ENCODE data around the gene SLC25A11. TPM values are rescaled to one million over a fixed set of nuclear protein-coding genes. Genes with fewer than 3 reads are reported as not detected.

Gene SLC25A11
- 50.3 and 59.3 TPM in 2 replicates for total RNA-seq
- 29.2 and 45.8 TPM in 2 replicates for polyA plus RNA-seq
- 40.3 and 62.5 TPM in 2 replicates for polyA plus RNA-seq (2012)
- polyA minus RNA-seq (ENCODE audit: low replicate concordance) = 99.6 and 148 TPM in 2 replicates

GRCh38 chr17:4939796-4940554 is at the start of gene SLC25A11, which contains the start of gene RNF167:
TSS of gene SLC25A11 (minus strand) at chr17:4940046. CDS start at chr17:4939910, 136 bp downstream.
TSS of gene RNF167 (plus strand) at chr17:4940268. CDS start at chr17:4940910, 642 bp downstream.
- Histone ChIP-seq H3K9me3 (ENCODE audit: control insufficient read depth, insufficient read depth, low read depth, low read length) (no peaks in the 10 kb centered on the region), H3K4me1 (ENCODE audit: control insufficient read depth, extremely low read depth, insufficient read depth, low read length) (peaks cover 25% of the 10 kb centered on the region), H2AFZ (ENCODE audit: low read length) (peak within 1 kb of the TSS; percentile 79), H3K4me3 (replicated peaks in 1 of 4; ENCODE audit: control extremely low read depth in 1 of 4, insufficient read depth in 1 of 4, low read depth in 3 of 4, low read length in 4 of 4) (peak within 1 kb of the TSS; percentile 77 to 93 (median 83)), H3K79me2 (ENCODE audit: control insufficient read depth, insufficient read depth, low read length) (peaks cover 61% of the 10 kb centered on the region), H3K36me3 (ENCODE audit: control insufficient read depth, insufficient read depth, low read length) (peaks cover 34% of the 10 kb centered on the region), H3K9ac (ENCODE audit: insufficient read depth, low read length) (peak within 1 kb of the TSS; percentile 78), H3K27me3 (ENCODE audit: control insufficient read depth, insufficient read depth, low read length) (no peaks in the 10 kb centered on the region), H4K20me1 (ENCODE audit: control insufficient read depth, extremely low read depth, insufficient read depth, low read length) (no peaks in the 10 kb centered on the region), H3K27ac (ENCODE audit: insufficient read depth, low read length) (peak within 1 kb of the TSS; percentile 89), H3K4me2 (ENCODE audit: extremely low read depth, insufficient read depth, low read length) (peak within 1 kb of the TSS; percentile 100)
- TF ChIP-seq EZH2 (IDR thresholded peaks at IDR 0.05; ENCODE audit: low read length, missing control alignments) = no peak
- TF ChIP-seq, protein P1, sequence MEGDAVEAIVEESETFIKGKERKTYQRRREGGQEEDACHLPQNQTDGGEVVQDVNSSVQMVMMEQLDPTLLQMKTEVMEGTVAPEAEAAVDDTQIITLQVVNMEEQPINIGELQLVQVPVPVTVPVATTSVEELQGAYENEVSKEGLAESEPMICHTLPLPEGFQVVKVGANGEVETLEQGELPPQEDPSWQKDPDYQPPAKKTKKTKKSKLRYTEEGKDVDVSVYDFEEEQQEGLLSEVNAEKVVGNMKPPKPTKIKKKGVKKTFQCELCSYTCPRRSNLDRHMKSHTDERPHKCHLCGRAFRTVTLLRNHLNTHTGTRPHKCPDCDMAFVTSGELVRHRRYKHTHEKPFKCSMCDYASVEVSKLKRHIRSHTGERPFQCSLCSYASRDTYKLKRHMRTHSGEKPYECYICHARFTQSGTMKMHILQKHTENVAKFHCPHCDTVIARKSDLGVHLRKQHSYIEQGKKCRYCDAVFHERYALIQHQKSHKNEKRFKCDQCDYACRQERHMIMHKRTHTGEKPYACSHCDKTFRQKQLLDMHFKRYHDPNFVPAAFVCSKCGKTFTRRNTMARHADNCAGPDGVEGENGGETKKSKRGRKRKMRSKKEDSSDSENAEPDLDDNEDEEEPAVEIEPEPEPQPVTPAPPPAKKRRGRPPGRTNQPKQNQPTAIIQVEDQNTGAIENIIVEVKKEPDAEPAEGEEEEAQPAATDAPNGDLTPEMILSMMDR (conservative IDR thresholded peaks at IDR 0.05 in 1 of 2, IDR thresholded peaks at IDR 0.05 in 1 of 2; ENCODE audit: low read depth in 1 of 2, low read length in 2 of 2) = no peak
- DNase-seq (ENCODE audit: low read depth in 2 of 2) = peak; percentile 99 to 100

GRCh38 chr17:4987767-4988567 is 48.1 kb upstream of the SLC25A11 start:
- Histone ChIP-seq H3K27ac (ENCODE audit: insufficient read depth, low read length) (peak overlapping the region; percentile 87), H3K4me1 (ENCODE audit: control insufficient read depth, extremely low read depth, insufficient read depth, low read length) (peaks cover 7% of the 10 kb centered on the region), H3K9ac (ENCODE audit: insufficient read depth, low read length) (peak overlapping the region; percentile 82), H3K4me2 (ENCODE audit: extremely low read depth, insufficient read depth, low read length) (peak overlapping the region; percentile 96), H3K9me3 (ENCODE audit: control insufficient read depth, insufficient read depth, low read depth, low read length) (no peaks in the 10 kb centered on the region), H3K4me3 (replicated peaks in 1 of 4; ENCODE audit: control extremely low read depth in 1 of 4, insufficient read depth in 1 of 4, low read depth in 3 of 4, low read length in 4 of 4) (peak overlapping the region; percentile 81 to 98 (median 85)), H3K27me3 (ENCODE audit: control insufficient read depth, insufficient read depth, low read length) (no peaks in the 10 kb centered on the region), H2AFZ (ENCODE audit: low read length) (peak overlapping the region; percentile 90), H3K79me2 (ENCODE audit: control insufficient read depth, insufficient read depth, low read length) (peaks cover 8% of the 10 kb centered on the region), H3K36me3 (ENCODE audit: control insufficient read depth, insufficient read depth, low read length) (peaks cover 3% of the 10 kb centered on the region), H4K20me1 (ENCODE audit: control insufficient read depth, extremely low read depth, insufficient read depth, low read length) (no peaks in the 10 kb centered on the region)
- peak in 1 of 2 donors; percentile 20 for DNase-seq (ENCODE audit: low read depth in 2 of 2)
- no peak for TF ChIP-seq EZH2 (IDR thresholded peaks at IDR 0.05; ENCODE audit: low read length, missing control alignments)
- TF ChIP-seq, protein P1 (conservative IDR thresholded peaks at IDR 0.05 in 1 of 2, IDR thresholded peaks at IDR 0.05 in 1 of 2; ENCODE audit: low read depth in 1 of 2, low read length in 2 of 2) = no peak

Data from fibroblast of lung (primary cell).